MM.1S (cell line): Measurements from ENCODE around the gene SPATA12.

Experiments
- DNase-seq: peaks from one replicate; pipeline ENCODE4 v3.0.0-alpha.2; 2015
- H2AFZ ChIP-seq: fragments of 300-600 bp; sonication (generic); 2 replicates; pipeline ENCODE4 v1.6.0; 2016; ENCODE audit warnings: antibody characterized with exemption, low read length
- H3F3A ChIP-seq: fragments of 300-600 bp; sonication (generic); 2 replicates; pipeline ENCODE4 v1.6.1; 2016; ENCODE audit warnings: mild to moderate bottlenecking, antibody characterized with exemption, low read length, moderate library complexity, mixed read lengths; ENCODE audit not compliant: insufficient read depth
- H3K27ac ChIP-seq: fragments of 300-600 bp; sonication (generic); 2 replicates; pipeline ENCODE4 v1.5.1; 2016; ENCODE audit warnings: mild to moderate bottlenecking, low read length
- H3K27me3 ChIP-seq: fragments of 300-600 bp; sonication (generic); replicated peaks from 2 replicates; pipeline ENCODE4 v1.6.0; 2016; ENCODE audit warnings: low read length; ENCODE audit not compliant: insufficient read depth
- H3K36me3 ChIP-seq: fragments of 300-600 bp; sonication (generic); replicated peaks from 2 replicates; pipeline ENCODE4 v1.6.1; 2016; ENCODE audit warnings: mild to moderate bottlenecking, low read length, mixed read lengths; ENCODE audit not compliant: insufficient read depth
- H3K4me1 ChIP-seq: fragments of 300-600 bp; sonication (generic); 2 replicates; pipeline ENCODE4 v1.6.1; 2016; ENCODE audit warnings: low read length, mixed read lengths
- H3K4me2 ChIP-seq: fragments of 300-600 bp; sonication (generic); 2 replicates; pipeline ENCODE4 v1.6.0; 2016; ENCODE audit warnings: low read depth, low read length
- H3K4me3 ChIP-seq: fragments of 300-600 bp; sonication (generic); 2 replicates; pipeline ENCODE4 v1.5.1; 2016; ENCODE audit warnings: low read length, mixed read lengths
- H3K79me2 ChIP-seq: fragments of 300-600 bp; sonication (generic); 2 replicates; pipeline ENCODE4 v1.6.1; 2016; ENCODE audit warnings: mixed run types, low read length, mixed read lengths
- H3K9ac ChIP-seq: fragments of 300-600 bp; sonication (generic); 2 replicates; pipeline ENCODE4 v1.6.1; 2016; ENCODE audit warnings: low read length, mixed read lengths
- H3K9me2 ChIP-seq: fragments of 300-600 bp; sonication (generic); replicated peaks from 2 replicates; pipeline ENCODE4 v1.6.1; 2016; ENCODE audit warnings: mild to moderate bottlenecking, low read length, mixed read lengths; ENCODE audit not compliant: insufficient read depth
- H3K9me3 ChIP-seq: fragments of 300-600 bp; sonication (generic); replicated peaks from 2 replicates; pipeline ENCODE4 v1.6.1; 2016; ENCODE audit warnings: mild to moderate bottlenecking, low read length, mixed read lengths; ENCODE audit not compliant: insufficient read depth
- H4K20me1 ChIP-seq: fragments of 300-600 bp; sonication (generic); 2 replicates; pipeline ENCODE4 v1.6.1; 2016; ENCODE audit warnings: mild to moderate bottlenecking, low read length, moderate library complexity, mixed read lengths; ENCODE audit not compliant: insufficient read depth
- EZH2 ChIP-seq: fragments of 300-600 bp; sonication (generic); optimal IDR thresholded peaks from 2 replicates; pipeline ENCODE3; 2017; ENCODE audit warnings: low read depth, mild to moderate bottlenecking, antibody characterized with exemption, low read length, mixed read lengths
- EZH2phosphoT487 ChIP-seq: fragments of 300-600 bp; sonication (generic); IDR thresholded peaks from 2 replicates; pipeline ENCODE4 v1.6.1; 2018; ENCODE audit warnings: antibody characterized with exemption, low read length
- TF ChIP-seq, protein P1 (sequence below): fragments of 300-600 bp; sonication (generic); IDR thresholded peaks from 2 replicates; pipeline ENCODE4 v1.5.1; 2016; ENCODE audit warnings: antibody characterized with exemption, low read length, mixed read lengths

The SPATA12 gene

GRCh38 chr3:57043518-57043917 is 16.9 kb upstream of the SPATA12 start:
- Histone ChIP-seq H3K27me3 (no peaks in the 10 kb centered on the region), H2AFZ (no peak overlapping the region), H4K20me1 (no peaks in the 10 kb centered on the region), H3K79me2 (no peaks in the 10 kb centered on the region), H3K4me1 (no peaks in the 10 kb centered on the region), H3F3A (no peaks in the 10 kb centered on the region), H3K4me3 (no peak overlapping the region), H3K4me2 (no peak overlapping the region), H3K36me3 (no peaks in the 10 kb centered on the region), H3K27ac (no peak overlapping the region), H3K9me3 (no peaks in the 10 kb centered on the region), H3K9ac (no peak overlapping the region), H3K9me2 (no peaks in the 10 kb centered on the region)
- no peak for TF ChIP-seq EZH2phosphoT487
- TF ChIP-seq, protein P1, sequence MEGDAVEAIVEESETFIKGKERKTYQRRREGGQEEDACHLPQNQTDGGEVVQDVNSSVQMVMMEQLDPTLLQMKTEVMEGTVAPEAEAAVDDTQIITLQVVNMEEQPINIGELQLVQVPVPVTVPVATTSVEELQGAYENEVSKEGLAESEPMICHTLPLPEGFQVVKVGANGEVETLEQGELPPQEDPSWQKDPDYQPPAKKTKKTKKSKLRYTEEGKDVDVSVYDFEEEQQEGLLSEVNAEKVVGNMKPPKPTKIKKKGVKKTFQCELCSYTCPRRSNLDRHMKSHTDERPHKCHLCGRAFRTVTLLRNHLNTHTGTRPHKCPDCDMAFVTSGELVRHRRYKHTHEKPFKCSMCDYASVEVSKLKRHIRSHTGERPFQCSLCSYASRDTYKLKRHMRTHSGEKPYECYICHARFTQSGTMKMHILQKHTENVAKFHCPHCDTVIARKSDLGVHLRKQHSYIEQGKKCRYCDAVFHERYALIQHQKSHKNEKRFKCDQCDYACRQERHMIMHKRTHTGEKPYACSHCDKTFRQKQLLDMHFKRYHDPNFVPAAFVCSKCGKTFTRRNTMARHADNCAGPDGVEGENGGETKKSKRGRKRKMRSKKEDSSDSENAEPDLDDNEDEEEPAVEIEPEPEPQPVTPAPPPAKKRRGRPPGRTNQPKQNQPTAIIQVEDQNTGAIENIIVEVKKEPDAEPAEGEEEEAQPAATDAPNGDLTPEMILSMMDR: no peak
- TF ChIP-seq EZH2: no peak
- DNase-seq: no peak

DNA sequence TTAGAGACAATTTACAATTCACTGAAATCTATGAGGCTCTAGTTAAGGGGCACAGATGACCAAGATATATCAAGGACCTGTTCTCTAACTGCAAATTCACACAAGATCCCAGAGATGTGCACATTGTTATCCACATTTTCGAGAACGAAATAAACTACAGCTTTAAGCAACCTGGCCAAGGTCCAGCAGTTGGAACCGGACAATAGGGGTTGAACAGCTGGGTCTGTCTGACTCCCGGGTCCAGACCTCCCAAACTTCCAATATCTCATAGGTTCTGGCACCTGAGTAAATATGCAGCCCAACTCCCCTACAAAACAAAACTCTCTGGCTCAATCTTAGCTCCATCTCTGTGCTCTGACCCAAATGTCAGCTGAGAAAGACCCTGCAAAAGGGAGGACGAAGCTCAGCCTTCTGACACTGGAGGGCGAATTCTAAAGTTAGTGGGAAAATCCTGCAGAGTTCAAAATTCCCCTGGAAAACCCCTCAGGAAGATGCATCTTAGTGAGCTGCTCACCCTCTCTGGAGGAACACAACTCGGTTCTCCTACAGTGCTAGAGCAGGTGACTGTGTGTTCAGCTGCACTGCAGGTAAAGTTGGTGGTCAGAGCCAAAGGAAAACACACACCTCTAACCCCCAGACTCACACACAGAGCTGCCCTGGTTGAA is 14.2 kb upstream of the SPATA12 start:
- Histone ChIP-seq H3K9ac (no peak overlapping the region), H4K20me1 (no peaks in the 10 kb centered on the region), H3K4me2 (no peak overlapping the region), H3K27ac (no peak overlapping the region), H3K9me2 (no peaks in the 10 kb centered on the region), H3K79me2 (no peaks in the 10 kb centered on the region), H3K27me3 (no peaks in the 10 kb centered on the region), H3K9me3 (no peaks in the 10 kb centered on the region), H3K36me3 (no peaks in the 10 kb centered on the region), H3K4me1 (no peaks in the 10 kb centered on the region), H3F3A (no peaks in the 10 kb centered on the region), H2AFZ (no peak overlapping the region), H3K4me3 (no peak overlapping the region)
- TF ChIP-seq EZH2phosphoT487: no peak
- TF ChIP-seq, protein P1: no peak
- no peak for TF ChIP-seq EZH2
- no peak for DNase-seq

GRCh38 chr3:57048052-57048671 is 12.3 kb upstream of the SPATA12 start:
- H3K9ac ChIP-seq: no peak overlapping the region
- no peak for DNase-seq
- H3K36me3 ChIP-seq: no peaks in the 10 kb centered on the region
- no peak overlapping the region for H2AFZ ChIP-seq
- H3K9me2 ChIP-seq: no peaks in the 10 kb centered on the region
- no peaks in the 10 kb centered on the region for H3K79me2 ChIP-seq
- H3K4me1 ChIP-seq: no peaks in the 10 kb centered on the region
- no peaks in the 10 kb centered on the region for H3K27me3 ChIP-seq
- H4K20me1 ChIP-seq: no peaks in the 10 kb centered on the region
- no peak overlapping the region for H3K4me2 ChIP-seq
- no peak overlapping the region for H3K27ac ChIP-seq
- no peaks in the 10 kb centered on the region for H3K9me3 ChIP-seq
- H3F3A ChIP-seq: no peaks in the 10 kb centered on the region
- H3K4me3 ChIP-seq: no peak overlapping the region
- TF ChIP-seq, protein P1: no peak
- TF ChIP-seq EZH2phosphoT487 (no peak), EZH2 (no peak)
